PFSK-1 (cell line): ENCODE results near the gene ULK4.

ENCODE experiments used
- FOXP2 ChIP-seq: optimal IDR thresholded peaks from 2 replicates; pipeline ENCODE3; 2011; ENCODE audit warnings: borderline replicate concordance, control low read depth, inconsistent platforms; ENCODE audit not compliant: insufficient read depth; ENCODE audit errors: extremely low read length, extremely low read depth
- POLR2AphosphoS5 ChIP-seq: IDR thresholded peaks from 2 replicates; pipeline ENCODE4 v1.6.1; 2012; ENCODE audit warnings: low read depth, mild to moderate bottlenecking, control low read depth, low read length, moderate library complexity
- SIN3A ChIP-seq: IDR thresholded peaks from 2 replicates; pipeline ENCODE4 v1.6.1; 2012; ENCODE audit warnings: mild to moderate bottlenecking, low read length, moderate library complexity, borderline replicate concordance; ENCODE audit not compliant: insufficient read depth
- TAF1 ChIP-seq: IDR thresholded peaks from 2 replicates; pipeline ENCODE4 v1.6.1; 2012; ENCODE audit warnings: low read length, control low read depth, borderline replicate concordance; ENCODE audit not compliant: insufficient read depth
- TF ChIP-seq, protein P1 (sequence below), 2 experiments: IDR thresholded peaks; 2 replicates each; pipeline versions ENCODE4 v1.6.1 to v1.8.0; 2011 to 2012; ENCODE audit warnings: low read depth in 2 of 2, low read length in 2 of 2, control low read depth in 1 of 2, inconsistent platforms in 1 of 2, mild to moderate bottlenecking in 1 of 2, moderate library complexity in 1 of 2; ENCODE audit not compliant: insufficient read depth in 1 of 2

ULK4 gene

DNA sequence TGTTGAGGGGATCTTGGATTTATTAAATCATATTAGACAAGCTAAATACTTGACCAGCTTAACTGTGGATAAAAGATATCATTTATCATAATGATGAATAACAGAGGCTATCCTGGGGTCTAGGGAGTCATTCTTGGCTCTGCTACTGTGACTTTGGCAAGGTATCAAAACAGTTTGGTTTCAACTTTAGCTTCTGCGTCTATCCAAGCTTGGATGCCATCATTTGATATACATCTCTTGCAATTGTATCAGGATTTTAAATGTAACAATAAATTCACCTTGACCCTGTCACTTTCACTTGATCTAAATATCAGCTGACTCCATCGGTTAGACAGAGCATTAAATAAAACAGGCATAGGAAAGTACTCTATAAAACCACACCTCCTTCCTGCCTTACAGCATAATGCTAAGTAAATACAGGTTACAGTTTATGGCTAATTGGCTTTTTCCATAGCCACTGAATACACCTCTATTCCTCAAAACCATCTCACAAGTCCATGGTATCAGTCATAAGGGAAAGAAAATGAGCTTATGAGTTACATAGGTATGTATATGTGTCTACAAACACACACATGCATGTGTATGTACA, 499.7 kb downstream of the ULK4 start:
- no peak for TF ChIP-seq FOXP2
- no peak for TF ChIP-seq TAF1
- no peak for TF ChIP-seq POLR2AphosphoS5
- no peak for TF ChIP-seq SIN3A
- TF ChIP-seq, protein P1, sequence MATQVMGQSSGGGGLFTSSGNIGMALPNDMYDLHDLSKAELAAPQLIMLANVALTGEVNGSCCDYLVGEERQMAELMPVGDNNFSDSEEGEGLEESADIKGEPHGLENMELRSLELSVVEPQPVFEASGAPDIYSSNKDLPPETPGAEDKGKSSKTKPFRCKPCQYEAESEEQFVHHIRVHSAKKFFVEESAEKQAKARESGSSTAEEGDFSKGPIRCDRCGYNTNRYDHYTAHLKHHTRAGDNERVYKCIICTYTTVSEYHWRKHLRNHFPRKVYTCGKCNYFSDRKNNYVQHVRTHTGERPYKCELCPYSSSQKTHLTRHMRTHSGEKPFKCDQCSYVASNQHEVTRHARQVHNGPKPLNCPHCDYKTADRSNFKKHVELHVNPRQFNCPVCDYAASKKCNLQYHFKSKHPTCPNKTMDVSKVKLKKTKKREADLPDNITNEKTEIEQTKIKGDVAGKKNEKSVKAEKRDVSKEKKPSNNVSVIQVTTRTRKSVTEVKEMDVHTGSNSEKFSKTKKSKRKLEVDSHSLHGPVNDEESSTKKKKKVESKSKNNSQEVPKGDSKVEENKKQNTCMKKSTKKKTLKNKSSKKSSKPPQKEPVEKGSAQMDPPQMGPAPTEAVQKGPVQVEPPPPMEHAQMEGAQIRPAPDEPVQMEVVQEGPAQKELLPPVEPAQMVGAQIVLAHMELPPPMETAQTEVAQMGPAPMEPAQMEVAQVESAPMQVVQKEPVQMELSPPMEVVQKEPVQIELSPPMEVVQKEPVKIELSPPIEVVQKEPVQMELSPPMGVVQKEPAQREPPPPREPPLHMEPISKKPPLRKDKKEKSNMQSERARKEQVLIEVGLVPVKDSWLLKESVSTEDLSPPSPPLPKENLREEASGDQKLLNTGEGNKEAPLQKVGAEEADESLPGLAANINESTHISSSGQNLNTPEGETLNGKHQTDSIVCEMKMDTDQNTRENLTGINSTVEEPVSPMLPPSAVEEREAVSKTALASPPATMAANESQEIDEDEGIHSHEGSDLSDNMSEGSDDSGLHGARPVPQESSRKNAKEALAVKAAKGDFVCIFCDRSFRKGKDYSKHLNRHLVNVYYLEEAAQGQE (IDR thresholded peaks at IDR 0.05; ENCODE audit: insufficient read depth in 1 of 2, low read depth in 2 of 2, low read length in 2 of 2): no peak

DNA sequence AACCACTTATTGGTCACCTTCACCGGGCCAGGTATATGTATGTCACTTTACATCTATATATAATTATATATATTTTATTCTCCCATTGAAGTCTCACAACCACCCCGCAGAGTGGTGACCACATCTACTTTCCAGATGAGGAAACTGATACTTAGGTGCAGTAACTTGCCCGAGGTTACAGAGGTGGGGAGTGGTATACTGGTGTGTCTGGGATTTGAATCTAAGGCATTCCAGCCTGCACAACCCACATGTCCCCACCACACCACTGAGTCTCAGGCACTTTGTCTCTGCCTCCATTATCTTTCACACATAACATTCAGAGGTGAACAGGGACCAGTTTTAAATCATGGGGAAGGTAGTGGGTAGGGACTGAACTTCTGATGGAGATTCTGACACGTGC, 501.2 kb downstream of the ULK4 start:
- TF ChIP-seq TAF1 (no peak), FOXP2 (no peak), SIN3A (no peak), POLR2AphosphoS5 (no peak)
- TF ChIP-seq, protein P1 (IDR thresholded peaks at IDR 0.05; ENCODE audit: insufficient read depth in 1 of 2, low read depth in 2 of 2, low read length in 2 of 2): no peak

DNA sequence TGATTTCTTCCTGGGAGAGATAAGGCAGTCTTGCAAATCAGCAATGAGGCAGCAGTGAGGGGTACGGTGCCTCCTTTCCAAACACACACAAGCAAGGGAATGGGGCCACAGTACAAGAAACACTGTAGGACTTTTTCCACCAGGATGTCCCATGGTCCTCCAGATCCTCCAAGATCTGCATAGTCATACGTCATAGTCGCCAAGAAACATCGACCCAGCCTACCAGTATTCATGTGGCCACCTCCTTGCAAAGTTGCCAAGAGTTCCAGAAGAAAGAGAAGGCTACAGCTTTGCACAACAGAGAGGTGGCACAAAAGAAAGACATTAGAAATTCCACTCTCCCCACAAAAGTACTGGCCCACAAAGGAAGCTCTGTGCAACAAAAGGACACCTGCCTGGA, 504.7 kb downstream of the ULK4 start:
- TF ChIP-seq, protein P1 (IDR thresholded peaks at IDR 0.05; ENCODE audit: insufficient read depth in 1 of 2, low read depth in 2 of 2, low read length in 2 of 2): no peak
- no peak for TF ChIP-seq POLR2AphosphoS5
- no peak for TF ChIP-seq TAF1
- no peak for TF ChIP-seq FOXP2
- no peak for TF ChIP-seq SIN3A

DNA sequence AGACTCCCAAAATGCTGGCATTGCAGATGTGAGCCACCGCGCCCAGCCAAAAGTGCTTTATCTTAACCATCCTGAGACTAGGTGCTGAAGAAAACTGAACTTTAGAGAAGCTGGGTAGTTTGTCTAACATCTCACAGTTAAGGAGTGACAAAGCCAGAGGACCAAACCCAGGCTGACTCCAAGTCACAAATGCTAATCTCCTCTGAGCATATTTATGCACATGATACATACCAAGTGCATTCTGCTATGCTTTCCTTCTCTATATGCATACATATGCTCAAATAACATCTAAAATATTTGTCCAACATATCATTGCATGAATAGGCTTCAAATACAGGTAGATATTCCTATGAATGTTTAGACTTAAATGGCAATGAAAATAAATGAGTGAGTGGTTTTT, 505.7 kb downstream of the ULK4 start:
- TF ChIP-seq POLR2AphosphoS5: no peak
- TF ChIP-seq, protein P1 (IDR thresholded peaks at IDR 0.05; ENCODE audit: insufficient read depth in 1 of 2, low read depth in 2 of 2, low read length in 2 of 2): no peak
- no peak for TF ChIP-seq TAF1
- no peak for TF ChIP-seq FOXP2
- no peak for TF ChIP-seq SIN3A
